Pancreas (tissue), 10 donors: ENCODE results near the gene FARS2. TPM values are rescaled to one million over a fixed set of nuclear protein-coding genes. Genes with fewer than 3 reads are reported as not detected.

Source experiments
- ATAC-seq, 4 donors: fragments of 200-7000 bp; cut with Tn5 transposase; one replicate each; pipeline versions ENCODE4 v1.8.0 to v1.9.1; 2020; ENCODE audit warnings: mild to moderate bottlenecking in 4 of 4, moderate library complexity in 4 of 4
- DNase-seq, 6 donors: peaks; one replicate each; pipeline ENCODE4 v3.0.0-alpha.2; 2020
- FAIRE-seq: peaks from 2 replicates; lab custom pipeline; 2012; peaks lifted over from hg19 to GRCh38; lab: Jason Lieb, UNC
- H3K27ac ChIP-seq, 4 donors: fragments of 200-600 bp; sonication (generic); 1 replicate in 3 of 4; 2 replicates in 1 of 4; pipeline versions ENCODE4 v1.5.0 to v1.8.0; 2020
- H3K27me3 ChIP-seq, 4 donors: fragments of 200-600 bp; one replicate each; pipeline ENCODE4 v1.8.0; 2021
- H3K36me3 ChIP-seq, 3 donors: fragments of 200-600 bp; sonication (generic) in 1 of 3; one replicate each; pipeline versions ENCODE4 v1.5.0 to v1.8.0; 2020 to 2021
- H3K4me1 ChIP-seq, 3 donors: fragments of 200-600 bp; one replicate each; pipeline ENCODE4 v1.8.0; 2021
- H3K4me3 ChIP-seq, 4 donors: fragments of 200-600 bp; sonication (generic) in 2 of 4; one replicate each; pipeline versions ENCODE4 v1.5.0 to v1.8.0; 2020 to 2021
- H3K9me3 ChIP-seq, 4 donors: fragments of 200-600 bp; one replicate each; pipeline ENCODE4 v1.8.0; 2021
- CTCF ChIP-seq, 4 donors: fragments of 200-600 bp; sonication (generic) in 3 of 4; IDR thresholded peaks; one replicate each; pipeline versions ENCODE4 v1.5.0 to v1.8.0; 2021; ENCODE audit warnings: antibody characterized with exemption in 4 of 4
- WGBS, 2 donors: extraction: QIAGEN DNeasy Blood & Tissue Kit; methylation state at CpG; one replicate each; pipeline ENCODE4 v1.1.7; 2013; 5-methylcytosine and 5-hydroxymethylcytosine counted together
- intact Hi-C, 3 donors: fragments of 100-400 bp; cut with DNase I; formaldehyde crosslinking; loops; one replicate each; pipeline versions ENCODE4 v1.11.1 to v1.14.2; 2022
- polyA plus RNA-seq, 2 donors: library from polyadenylated mRNA; stranded (reverse); fragments of 200-250 nt; gene quantifications; one replicate each; pipeline ENCODE4 v1.2.3, GENCODE V29; 2013
- total RNA-seq, 6 donors: library from RNA; stranded (reverse); fragmentation: NEBNext Ultra II Directional in 4 of 6; extraction: Animal tissue kit (Norgen Biotek cat#: 25700) in 4 of 6; gene quantifications; one replicate each; pipeline versions ENCODE4 v1.2.1 to v1.2.4, GENCODE V29; 2021 to 2023
- donor health status: healthy with polysubstance abuse.
- donor health status: DM: no; HTN: no; CAD: no; lungs with moderate emphysema.
- donor health status: DM: no; HTN: no; CAD: no.
- donor health status: control.
- donor health status: control.
- donor health status: Bipolar disorder and iron deficiency.
- donor health status: DM: yes; HTN: yes; CAD: no.
- donor health status: DM: no; HTN: no; CAD: no.
- donor health status: DM: no; HTN: no; CAD: no.
- donor health status: DM: yes; HTN: yes; CAD: no.

Gene FARS2
- total and polyA plus RNA-seq, 8 donors: 4.1 to 10.3 (median 7.5) TPM

GRCh38 chr6:5730585-5731263, 469.4 kb downstream of the FARS2 start:
- Histone ChIP-seq H3K4me1 (no peaks in the 10 kb centered on the region), H3K4me3 (no peak overlapping the region), H3K9me3 (no peaks in the 10 kb centered on the region), H3K27ac (no peak overlapping the region), H3K36me3 (no peaks in the 10 kb centered on the region), H3K27me3 (no peaks in the 10 kb centered on the region)
- ATAC-seq (no peak), DNase-seq (no peak), FAIRE-seq (no peak)
- TF ChIP-seq CTCF (IDR thresholded peaks at IDR 0.05): no peak
- 95% methylated on average over 8 of the region's 8 CpGs for WGBS, 2 donors
- intact Hi-C loops: no loop called here

DNA sequence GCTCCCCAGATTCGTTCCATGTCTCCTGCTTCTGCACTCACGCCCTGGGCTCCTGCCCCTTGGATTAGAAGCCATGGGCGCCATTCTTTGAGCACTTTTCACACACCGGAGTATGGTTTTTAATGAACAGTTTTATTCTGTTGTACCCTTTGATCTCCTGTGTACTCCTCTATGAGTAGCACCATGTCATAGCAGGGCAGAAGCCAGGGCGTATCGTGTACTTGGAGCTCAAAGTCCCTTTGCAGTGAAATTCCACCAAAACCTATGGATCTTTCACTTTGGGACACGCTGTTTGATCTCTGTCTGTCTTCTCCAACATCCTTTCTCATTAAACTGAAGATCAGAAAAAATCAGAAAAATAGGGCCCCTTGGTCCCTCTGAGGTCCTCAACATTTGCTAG, 470.1 kb downstream of the FARS2 start:
- no peak for TF ChIP-seq CTCF (IDR thresholded peaks at IDR 0.05)
- intact Hi-C loops: no loop called here
- DNase-seq (no peak), FAIRE-seq (no peak), ATAC-seq (no peak)
- Histone ChIP-seq H3K4me1 (no peaks in the 10 kb centered on the region), H3K27me3 (no peaks in the 10 kb centered on the region), H3K4me3 (no peak overlapping the region), H3K9me3 (no peaks in the 10 kb centered on the region), H3K27ac (no peak overlapping the region), H3K36me3 (no peaks in the 10 kb centered on the region)
- 94 to 95% methylated on average over 7 of the region's 7 CpGs for WGBS, 2 donors

DNA sequence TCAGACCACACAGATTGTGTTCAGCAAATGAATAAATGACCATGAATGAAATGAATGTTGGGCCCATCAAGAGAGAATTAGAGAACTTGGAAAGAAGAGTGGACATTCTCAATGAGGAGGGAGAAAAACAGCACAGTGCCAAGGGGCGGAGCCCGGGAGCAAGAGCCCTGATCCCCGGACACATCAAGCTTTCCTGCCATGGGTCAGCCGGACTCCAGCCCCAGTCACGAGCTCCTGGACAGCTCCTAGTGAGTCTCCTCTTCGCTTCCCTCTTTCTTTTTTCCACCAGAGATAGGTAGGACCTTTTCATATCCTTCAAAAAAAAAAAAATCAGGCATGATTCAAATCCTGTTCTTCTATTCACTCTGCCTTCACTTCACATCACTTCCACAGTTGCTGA, 471.2 kb downstream of the FARS2 start:
- Histone ChIP-seq H3K9me3 (no peaks in the 10 kb centered on the region), H3K4me3 (no peak overlapping the region), H3K36me3 (no peaks in the 10 kb centered on the region), H3K27ac (no peak overlapping the region), H3K4me1 (no peaks in the 10 kb centered on the region), H3K27me3 (no peaks in the 10 kb centered on the region)
- WGBS, 2 donors: 89 to 95% methylated on average over 6 of the region's 6 CpGs
- FAIRE-seq (no peak), ATAC-seq (no peak), DNase-seq (no peak)
- TF ChIP-seq CTCF (IDR thresholded peaks at IDR 0.05): no peak
- intact Hi-C loops: no loop called here

DNA sequence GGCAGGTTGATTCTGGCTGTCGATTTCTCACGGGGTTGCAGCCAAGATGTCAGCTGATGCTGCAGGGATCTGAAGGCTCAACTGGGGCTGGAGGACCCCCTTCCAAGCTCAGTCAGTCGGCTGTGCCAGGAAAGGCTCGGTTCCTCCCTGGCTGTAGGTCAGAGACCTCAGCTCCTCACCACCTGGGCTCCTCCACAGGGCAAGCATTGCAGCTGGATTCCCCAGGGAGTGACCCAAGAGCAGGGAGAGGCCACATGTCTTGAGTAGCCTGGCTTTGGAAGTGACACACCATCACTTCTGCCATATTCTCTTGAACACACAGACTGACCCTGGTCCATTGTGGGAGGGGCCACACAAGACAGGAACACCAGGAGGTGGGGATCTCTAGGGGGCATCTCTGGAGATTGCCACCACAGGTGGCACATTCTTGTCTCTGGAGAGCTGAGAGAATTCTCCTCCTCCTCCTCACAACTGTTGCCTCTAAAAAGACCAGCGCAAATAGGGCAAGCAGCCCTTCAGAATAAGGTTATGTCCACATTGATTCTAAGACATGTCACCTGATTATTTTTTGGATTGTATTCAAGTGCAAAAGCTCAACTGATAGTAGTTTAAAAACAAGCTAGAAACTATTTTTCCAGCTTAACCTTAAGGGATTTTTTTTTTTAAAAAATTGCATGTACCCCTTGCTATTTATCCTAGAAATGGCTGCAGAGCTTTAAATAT, 474.9 kb downstream of the FARS2 start:
- Histone ChIP-seq H3K9me3 (no peaks in the 10 kb centered on the region), H3K27ac (no peak overlapping the region), H3K36me3 (no peaks in the 10 kb centered on the region), H3K4me3 (no peak overlapping the region), H3K27me3 (no peaks in the 10 kb centered on the region), H3K4me1 (no peaks in the 10 kb centered on the region)
- intact Hi-C loops: no loop called here
- no peak for FAIRE-seq
- no peak for DNase-seq
- ATAC-seq: no peak
- TF ChIP-seq CTCF (IDR thresholded peaks at IDR 0.05): no peak
- 82% methylated on average over 5 of the region's 5 CpGs for WGBS, 2 donors

DNA sequence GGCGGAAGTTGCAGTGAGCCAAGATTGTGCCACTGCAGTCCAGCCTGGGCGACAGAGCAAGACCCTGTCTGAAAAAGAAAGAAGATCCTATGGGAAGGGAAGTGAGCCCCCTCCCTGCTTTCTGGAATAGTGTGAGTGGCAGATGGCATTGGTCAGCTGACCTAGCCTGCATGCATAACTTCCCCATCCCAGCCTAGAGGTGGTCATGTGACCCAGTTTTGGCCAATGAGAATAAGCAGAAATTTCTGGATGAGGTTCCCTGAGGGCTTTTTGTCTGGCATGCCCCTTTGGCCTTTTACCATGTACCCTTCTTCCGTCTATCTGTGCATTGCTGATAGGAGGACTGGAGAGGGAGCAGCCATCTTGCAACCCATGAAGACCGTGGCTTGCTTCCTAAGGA, 476.1 kb downstream of the FARS2 start:
- no peak for ATAC-seq
- no peak for FAIRE-seq
- DNase-seq: no peak
- H3K4me1 ChIP-seq: no peaks in the 10 kb centered on the region
- H3K36me3 ChIP-seq: no peaks in the 10 kb centered on the region
- TF ChIP-seq CTCF (IDR thresholded peaks at IDR 0.05): no peak
- no peaks in the 10 kb centered on the region for H3K9me3 ChIP-seq
- H3K27me3 ChIP-seq: no peaks in the 10 kb centered on the region
- H3K27ac ChIP-seq: no peak overlapping the region
- no peak overlapping the region for H3K4me3 ChIP-seq
- 97 to 98% methylated on average over 4 of the region's 4 CpGs for WGBS, 2 donors
- intact Hi-C loops: no loop called here
